HuH-7 (cell line): ENCODE data around the gene PARP9.

ENCODE experiments used
- DNase-seq: peaks from one replicate; pipeline ENCODE4 v3.0.0; 2011; ENCODE audit warnings: low spot score

The PARP9 gene

DNA sequence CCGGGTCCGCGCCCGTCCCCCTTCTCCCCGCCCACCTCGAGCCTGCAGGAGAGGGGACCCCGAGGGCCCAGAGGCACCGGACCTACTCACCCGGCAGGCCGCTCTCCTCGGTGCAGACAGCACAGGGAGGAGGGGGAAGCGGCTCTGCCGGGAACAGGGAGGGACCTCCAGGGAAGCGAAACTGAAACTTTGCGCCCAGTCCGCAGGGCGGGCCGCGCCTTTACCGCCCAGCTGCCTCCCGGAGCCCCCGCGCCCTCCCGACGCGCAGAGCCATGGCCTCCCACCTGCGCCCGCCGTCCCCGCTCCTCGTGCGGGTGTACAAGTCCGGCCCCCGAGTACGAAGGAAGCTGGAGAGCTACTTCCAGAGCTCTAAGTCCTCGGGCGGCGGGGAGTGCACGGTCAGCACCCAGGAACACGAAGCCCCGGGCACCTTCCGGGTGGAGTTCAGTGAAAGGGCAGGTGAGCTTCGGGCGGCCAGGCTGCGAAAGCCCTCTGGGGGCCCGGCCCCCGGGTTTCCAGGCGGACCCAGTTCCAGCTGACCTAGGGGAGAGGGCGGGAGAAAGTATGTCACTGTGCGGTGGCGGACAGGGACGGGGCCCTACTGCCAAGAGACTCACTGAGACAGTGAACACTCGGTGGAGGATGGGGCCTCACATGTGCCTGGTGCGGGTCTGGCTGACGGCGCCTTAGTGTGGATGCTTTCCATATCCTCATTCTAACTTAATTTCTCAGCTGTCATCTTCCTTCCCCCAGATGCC lies at the start of gene PARP9, which contains the start of gene DTX3L:
Gene PARP9, minus strand, starts transcription at position 146 of the 758 bp plus-strand sequence. CDS start 4,680 bp downstream, outside the sequence.
Gene DTX3L, plus strand, starts transcription at position 184 of the 758 bp plus-strand sequence. Its CDS starts 89 bp downstream, at position 273.
- DNase-seq, result peak; percentile 94

DNA sequence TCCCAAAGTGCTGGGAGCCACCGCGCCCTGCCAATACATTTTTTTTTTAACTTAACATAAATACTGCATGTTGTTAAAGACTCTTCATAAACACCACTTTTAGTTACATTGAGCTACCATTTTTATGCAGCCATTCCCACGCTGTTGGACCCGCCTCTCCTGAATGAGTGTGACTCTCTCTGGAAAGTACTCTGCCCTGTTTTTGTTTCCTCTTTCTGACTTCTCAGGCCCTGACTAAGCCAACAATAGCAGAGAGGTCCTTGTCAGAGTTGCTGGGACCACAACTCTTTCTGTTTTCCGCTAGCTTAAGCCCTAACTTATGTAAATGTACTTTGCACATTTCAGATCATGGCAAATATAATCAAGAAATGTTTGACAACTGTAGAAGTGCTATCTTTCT lies 48.6 kb upstream of the PARP9 start:
- DNase-seq, result no peak

DNA sequence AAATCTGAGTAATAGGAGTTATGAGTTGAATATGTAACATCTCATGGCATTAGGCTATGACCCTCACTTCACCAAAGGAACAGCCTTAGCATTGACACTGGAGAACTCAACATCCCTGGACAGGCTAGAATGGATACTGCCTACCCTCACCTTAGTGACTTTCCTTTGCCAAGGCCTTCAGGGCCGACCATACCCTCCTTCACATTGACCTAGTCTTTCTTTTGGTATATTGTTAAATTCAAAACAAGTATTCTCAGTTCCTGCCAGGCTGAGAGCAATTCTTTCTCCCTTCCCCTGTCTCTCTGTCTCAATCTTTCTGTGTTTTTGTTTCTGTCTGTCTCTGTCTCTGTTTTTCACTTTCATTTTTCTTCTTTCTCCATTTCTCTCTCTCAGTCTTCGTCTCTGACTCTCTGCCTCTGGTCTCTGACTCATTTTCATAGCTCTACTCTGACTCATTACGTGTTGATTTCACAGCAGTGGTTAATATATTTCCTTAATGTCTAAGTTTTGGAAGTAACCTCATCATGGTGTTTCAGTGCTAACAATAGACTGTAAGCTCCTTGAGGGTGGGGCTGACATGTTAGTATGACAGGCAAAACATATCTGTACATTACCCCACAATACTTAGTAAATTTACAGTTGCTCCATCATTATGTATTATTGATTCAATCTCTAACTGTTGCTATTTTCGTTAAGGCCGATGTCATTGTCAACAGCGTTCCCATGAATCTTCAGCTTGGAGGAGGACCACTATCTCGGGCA lies 45.9 kb upstream of the PARP9 start:
- no peak for DNase-seq

DNA sequence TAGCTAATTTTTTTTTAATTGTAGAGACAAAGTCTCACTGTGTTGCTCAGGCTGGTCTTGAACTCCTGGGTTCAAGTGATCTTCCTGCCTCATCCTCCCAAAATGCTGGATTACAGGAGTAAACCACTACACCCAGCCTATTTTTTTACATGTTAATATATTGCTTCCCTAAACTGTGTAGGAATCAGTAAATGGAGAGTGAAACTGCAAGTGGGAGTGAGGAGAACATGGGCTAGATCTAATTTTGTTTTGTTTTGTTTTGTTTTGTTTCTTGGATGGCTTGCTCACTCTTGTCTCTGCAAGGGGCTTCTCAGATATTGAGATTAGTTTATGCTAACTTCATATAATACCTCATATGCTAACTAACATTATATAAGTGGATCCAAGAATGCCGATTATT lies 44.8 kb upstream of the PARP9 start:
- DNase-seq, result no peak

DNA sequence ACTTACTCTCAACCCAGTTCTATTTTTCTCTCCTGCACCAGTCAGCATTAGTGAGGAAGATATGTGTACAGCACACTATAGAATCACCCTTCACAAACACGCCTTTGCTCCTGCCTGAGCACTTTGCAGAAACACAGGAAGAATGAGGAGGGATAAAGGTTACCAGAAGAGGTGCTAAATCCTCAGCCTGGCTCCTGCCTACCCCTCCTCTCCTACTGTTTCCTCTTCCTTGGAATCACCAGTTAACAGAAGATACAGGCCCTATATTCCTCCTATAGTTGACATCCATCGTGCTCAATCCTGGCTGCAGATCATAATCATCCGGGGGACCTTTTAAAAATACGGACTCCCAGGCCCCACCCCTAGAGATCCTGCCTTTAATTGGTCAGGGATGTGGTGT lies 42.2 kb upstream of the PARP9 start:
- DNase-seq, result no peak

DNA sequence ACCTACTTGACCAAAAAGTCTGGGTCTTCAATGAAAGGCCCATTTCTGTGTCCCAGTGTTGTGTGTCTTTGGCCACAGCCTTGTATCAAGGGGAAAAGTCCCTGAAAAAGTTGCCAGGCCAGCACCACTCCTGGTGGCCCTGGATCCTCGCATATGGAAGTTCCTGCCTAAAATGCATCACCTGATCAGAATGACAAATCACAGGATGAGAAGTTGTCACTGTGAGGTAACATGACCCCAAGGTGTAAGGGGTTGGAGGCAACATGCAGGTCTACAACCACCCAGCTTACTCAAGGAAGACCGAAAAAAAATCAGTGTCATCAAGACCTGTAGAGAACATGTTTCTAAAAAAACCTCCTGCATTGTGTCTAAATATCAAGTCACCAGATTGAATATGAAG lies 39.0 kb upstream of the PARP9 start:
- no peak for DNase-seq

DNA sequence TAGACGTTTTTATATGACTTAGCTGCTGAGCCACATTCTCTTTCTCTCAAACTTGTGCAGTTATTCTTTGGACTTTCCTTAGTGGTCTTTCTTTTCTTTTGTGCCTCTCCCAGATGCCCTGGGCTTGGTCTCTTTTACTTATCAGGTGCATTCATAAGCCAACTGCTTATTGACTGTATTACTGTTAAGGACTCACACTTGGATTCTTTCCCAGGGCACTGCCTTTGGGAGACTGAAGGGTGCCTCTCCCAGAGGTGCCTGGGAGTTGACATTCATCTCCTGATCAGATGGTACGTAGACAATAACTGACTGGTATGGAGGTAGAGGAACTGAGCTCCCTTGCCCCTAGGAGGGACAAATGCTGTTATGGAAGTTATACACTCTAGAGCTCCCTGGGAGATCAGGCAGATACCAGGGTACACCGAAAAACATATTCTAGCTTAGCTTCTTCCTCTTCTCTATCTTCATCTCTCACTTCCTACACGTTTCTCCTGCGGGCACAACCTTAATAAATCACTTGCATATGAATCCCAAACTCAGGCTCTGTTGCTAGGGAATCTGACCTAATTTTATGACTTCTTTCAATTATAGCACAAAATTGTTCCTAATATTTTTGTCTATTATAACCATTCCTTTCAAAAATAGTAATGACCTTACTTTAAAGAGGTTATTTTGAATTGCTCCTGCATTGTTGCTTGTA lies 38.1 kb upstream of the PARP9 start:
- no peak for DNase-seq

DNA sequence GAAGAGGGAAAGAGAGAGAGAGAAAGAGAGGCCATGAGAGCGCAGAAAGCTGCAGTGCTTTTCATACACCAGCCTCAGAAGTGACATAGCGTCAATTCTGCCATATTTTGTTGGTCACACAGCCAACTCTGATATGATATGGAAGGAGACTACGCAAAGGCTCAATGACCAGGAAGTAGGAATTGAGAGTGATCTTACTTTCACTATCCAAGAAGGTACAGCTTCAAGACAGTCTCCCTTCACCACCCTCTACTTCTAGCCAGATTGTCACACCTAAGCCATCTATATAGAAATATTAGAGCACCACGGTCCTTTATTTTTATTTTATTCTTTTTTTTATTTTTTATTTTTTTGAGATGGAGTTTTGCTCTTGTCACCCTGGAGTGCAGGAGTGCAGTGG lies 34.5 kb upstream of the PARP9 start:
- DNase-seq, result no peak

DNA sequence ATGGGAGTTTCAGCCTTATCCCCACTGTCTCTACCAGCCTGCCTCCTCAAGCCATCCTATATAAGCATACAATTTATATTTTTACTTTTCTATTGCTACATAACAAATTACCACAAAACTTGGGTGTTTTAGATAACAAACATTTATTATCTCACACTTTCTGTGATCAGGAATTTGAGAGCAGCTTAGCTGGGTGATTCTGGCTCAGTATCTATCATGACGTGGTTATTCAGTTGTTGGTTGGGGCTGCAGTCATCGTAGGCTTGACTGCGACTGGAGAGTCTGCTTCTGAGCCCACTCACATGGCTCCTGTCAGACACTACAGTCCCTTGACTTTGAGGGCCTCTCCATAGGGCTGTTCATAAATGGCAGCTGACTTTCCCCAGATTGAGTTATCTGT lies 34.1 kb upstream of the PARP9 start:
- no peak for DNase-seq

DNA sequence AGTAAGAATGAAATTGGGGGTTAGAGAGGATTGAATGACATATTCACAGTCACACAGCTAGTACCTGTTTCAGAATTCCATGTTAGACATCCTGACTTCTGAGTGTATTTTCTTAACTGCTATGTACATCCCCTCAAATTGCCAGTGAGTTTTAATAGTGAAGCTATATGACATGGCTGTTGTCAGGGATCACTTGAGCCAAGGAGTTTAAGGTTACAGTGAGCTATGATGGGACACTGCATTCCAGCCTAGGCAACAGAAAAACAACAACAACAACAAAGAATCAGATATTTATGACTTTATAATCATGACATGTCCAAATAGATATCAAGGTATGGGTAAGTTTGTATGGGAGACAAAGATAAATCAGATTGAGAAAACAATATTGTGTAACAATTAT lies 29.9 kb upstream of the PARP9 start:
- no peak for DNase-seq

DNA sequence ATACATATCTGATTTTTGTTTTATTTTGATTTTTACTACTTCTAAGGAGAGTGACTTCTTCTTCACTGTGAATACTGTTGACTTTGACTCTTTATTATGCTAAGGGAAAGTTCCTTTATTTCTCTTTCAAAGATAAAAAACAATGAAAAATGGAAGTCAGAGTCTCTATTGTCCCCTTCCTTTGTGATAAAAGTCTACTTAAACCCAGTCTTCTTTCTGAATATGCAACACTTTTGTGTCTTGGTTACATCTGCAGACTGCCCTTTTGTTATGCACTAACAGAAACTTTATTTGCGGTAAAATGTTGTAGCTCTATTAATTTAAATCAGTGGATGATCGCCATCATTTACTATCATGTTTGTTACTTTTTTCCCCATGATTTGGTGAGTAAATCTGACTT lies 26.5 kb upstream of the PARP9 start:
- DNase-seq, result no peak

DNA sequence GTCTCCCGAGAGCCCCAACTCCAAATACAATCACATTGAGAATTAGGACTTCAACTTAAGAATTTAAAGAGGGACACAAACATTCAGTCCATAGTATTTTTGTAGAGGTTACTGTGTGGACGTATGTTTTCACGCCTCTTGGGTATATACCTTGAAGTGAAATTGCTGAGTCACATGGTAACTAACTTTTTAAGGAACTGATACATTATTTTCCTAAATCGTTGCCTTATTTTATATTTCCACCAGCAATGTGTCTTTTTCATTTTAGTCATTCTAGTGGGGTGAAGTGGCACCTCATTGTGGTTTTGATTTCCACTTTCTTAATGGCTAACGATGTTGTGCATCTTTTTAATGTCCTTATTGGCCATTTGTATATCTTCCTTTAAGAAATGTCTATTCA lies 25.2 kb upstream of the PARP9 start:
- no peak for DNase-seq

DNA sequence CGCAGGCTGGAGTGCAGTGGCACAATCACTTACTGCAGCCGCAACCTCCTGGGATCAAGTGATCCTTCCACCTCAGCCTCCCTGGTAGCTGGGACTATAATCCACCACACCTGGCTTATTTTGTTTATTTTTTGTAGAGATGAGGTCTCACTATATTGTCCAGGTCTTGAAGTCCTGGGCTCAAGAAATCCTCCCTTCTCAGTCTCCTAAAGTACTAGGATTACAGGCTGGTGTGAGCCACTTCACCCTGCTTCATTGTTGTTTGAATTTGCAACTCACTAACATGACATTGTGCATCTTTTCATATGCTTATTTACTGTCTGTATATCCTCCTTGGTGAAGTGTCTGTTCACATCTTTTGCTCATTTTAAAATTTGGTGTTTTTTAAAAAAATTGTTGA lies 23.5 kb upstream of the PARP9 start:
- DNase-seq, result no peak

DNA sequence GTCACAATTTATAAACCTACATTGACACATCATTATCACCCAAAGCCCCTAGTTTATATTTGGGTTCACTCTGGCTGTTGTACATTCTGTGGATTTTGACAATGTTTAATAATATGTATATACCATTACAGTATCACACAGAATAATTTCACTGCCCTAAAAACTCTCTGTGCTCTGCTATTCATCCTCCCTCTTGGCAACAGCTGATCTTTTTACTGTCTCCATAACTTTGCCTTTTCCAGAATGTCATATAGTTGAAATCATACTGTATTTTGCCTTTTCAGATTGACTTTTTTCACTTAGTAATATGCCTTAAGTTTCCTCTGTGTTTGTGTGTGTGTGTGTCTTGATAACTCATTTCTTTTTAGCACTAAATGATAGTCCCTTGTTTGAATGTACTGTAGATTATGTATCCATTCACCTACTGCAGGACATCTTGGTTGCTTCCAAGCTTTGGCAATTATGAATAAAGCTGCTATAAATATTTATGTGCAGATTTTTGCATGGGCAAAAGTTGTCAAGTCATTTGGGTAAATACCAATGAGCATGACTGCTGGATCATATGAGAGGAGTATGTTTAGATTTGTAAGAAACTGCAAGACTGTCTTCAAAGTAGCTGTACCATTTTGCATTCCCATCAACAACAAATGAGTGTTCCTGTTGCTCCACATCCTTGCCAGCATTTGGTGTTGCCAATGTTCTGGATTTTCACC lies 22.8 kb upstream of the PARP9 start:
- no peak for DNase-seq

DNA sequence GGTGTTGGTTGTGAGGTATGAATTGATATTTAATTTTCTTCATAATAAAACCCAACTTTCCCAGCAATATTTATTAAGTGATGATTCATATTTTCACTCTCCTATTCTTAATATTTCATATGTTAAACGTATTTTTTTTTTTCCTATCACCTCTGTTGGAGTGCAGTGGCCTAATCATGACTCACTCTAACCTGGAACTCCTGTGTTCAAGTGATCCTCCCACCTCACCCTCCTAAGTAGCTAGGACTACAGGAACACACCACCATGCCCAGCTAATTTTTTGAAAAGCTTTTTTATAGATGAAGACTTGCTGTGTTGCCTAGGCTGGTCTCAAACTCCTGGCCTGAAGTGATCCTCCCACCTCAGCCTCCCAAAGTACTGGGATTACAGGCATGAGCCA lies 22.0 kb upstream of the PARP9 start:
- no peak for DNase-seq

DNA sequence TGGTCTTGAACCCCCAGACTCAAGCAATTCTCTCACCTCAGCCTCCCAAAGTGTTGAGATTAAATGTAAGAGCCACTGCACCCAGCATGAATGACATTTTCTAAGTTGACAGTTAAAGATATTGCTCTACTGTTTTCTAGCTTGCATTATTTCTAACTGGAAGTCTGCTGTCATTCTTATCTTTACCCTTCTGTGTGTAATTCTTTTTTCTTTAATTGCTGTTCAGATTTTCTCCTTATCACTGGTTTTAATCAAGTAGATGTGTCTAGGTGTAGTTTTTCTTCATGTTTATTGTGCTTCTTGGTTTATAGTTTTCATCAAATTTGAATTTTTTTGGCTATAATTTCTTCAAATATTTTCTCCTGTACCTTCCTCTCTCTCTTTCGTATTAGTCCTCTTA lies 18.3 kb upstream of the PARP9 start:
- DNase-seq, result no peak

DNA sequence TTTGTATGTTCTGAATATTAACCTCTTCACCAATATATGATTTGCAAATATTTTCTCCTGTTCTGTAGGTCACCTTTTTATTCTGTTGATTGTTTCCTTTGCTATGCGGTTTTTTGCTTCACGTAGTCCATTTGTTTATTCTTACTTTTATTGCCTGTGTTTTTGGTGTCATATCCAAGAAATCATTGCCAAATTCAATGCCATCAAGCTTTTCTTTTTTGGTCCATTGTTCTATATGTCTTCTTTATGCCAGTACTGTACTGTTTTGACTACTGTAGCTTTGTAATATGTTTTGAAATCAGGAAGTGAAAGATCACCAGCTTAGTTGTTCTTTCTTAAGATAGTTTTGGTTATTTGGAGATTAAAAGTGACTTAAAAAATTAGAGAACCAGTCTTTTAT lies 17.5 kb upstream of the PARP9 start:
- DNase-seq, result no peak

DNA sequence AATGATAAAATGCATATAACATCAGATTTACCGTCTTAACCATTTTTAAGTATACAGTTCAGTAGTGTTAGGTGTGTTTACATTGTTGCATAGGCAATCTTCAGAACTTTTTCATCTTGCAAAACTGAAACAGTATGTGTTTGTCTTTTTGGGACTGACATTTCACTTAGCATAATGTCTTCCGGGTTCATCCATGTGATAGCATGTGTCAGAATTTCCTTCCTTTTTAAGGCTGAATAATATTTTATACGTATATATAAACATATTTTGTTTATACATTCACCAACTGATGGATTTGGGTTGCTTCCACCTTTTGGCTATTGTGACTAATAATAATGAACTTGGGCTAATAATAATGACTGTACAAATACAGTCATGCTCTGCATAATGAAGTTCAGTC lies 16.4 kb upstream of the PARP9 start:
- no peak for DNase-seq

DNA sequence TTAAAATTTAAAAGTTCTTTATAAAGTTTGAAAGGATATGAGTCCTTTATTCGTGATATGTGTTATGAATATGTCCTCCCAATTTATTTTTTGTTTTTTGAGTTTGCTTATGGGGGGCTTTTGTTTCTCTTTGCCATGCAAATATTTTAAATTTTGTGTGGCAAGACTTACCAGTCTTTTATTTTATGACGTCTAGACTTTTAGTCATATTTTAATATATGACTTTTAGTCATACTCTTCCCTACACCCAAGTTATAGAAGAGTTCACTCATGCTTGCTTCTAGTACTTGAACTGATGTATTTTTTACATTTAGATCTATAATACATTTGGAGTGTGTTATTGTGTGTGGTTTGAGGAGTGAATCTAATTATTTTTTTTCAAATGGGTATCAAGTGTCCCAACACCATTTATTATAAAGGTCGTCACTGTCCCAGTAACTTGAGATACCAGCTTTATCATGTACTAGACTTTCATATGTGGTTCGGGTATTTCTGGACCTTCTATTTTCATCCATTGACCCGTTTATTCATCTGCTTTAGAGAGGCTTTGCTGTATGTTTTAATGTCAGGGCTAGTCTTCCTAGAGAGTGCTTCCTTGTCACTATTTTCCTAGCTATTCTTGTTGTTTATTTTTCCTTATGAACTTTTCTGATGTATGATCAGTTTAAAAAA lies 14.1 kb upstream of the PARP9 start:
- no peak for DNase-seq

DNA sequence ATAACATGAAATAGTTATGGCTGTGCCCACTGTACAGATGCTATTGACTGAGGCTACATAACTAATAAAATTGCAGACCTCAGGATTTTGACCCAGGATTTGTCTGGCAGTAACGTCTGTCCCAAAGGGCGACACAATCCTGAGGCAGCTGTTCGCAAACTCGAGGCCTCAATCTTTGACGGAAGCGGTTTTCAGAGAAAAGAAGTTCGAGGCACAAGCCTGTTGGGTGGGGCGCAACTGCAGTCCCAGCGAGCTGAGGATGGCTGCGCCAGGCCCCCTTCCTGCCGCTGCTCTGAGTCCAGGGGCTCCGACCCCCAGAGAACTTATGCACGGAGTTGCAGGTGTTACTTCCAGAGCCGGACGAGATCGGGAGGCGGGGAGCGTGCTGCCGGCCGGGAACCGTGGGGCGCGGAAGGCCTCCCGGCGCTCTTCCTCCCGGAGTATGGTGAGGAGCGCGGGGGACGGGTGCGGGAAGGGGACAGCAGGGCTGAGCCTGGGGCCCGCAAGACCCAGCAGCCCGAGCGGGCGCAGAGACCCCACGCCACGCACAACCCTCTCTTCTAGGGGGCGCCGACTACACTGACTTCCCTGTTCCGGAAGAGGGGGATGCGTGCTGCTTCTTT lies 13.4 kb upstream of the PARP9 start, which contains the start of gene PARP15:
Gene PARP15, plus strand, starts transcription at position 242 of the 623 bp plus-strand sequence. Its CDS starts 18 bp downstream, at position 260.
- DNase-seq, result no peak
